HCT116 (cell line): ENCODE data around the gene RGS7. TPM values are rescaled to one million over a fixed set of nuclear protein-coding genes. Genes with fewer than 3 reads are reported as not detected.

Experiments used
- ATAC-seq: fragments of 200-7000 bp; cut with Tn5 transposase; 2 replicates; pipeline ENCODE4 v1.9.1; 2020; ENCODE audit warnings: mild to moderate bottlenecking, moderate library complexity
- BruUV-seq: library from RNA; stranded (reverse); fragments of 400-500 nt; replicated peaks from 2 replicates; lab custom pipeline; 2021; lab: Mats Ljungman, UMichigan
- CTCF ChIA-PET: fragments of 300-600 bp; sonication (Branson Sonifier 250); formaldehyde crosslinking; loops from one replicate; lab custom pipeline; 2021; ENCODE audit warnings: antibody characterized with exemption; lab: Charles Lee
- POLR2A ChIA-PET: fragments of 300-600, 350-600 bp; sonication (Branson Sonifier 250); formaldehyde crosslinking; loops from one replicate; lab custom pipeline; 2021; ENCODE audit warnings: antibody characterized with exemption; lab: Charles Lee
- RAD21 ChIA-PET, 2 experiments: fragments of 300-600 bp; sonication (Branson Sonifier 250); formaldehyde crosslinking; loops; one replicate each; lab custom pipeline; 2023; ENCODE audit warnings: low total read pairs in 2 of 2; ENCODE audit not compliant: uncharacterized antibody in 2 of 2, unreplicated experiment in 2 of 2, low non-redundant PET in 1 of 2; lab: Charles Lee
- DNase-seq: peaks from one replicate; pipeline ENCODE4 v3.0.0-alpha.2; 2010; ENCODE audit warnings: low read depth, low spot score
- H2AFZ ChIP-seq: fragments of 200-600 bp; shearing (Covaris generic), sonication (generic); 2 replicates; pipeline ENCODE4 v1.6.1; 2017; ENCODE audit warnings: low read depth, mixed run types, mixed read lengths, antibody characterized with exemption, low read length; ENCODE audit not compliant: poor library complexity, severe bottlenecking
- H3K27ac ChIP-seq: 2 replicates; pipeline ENCODE4 v1.5.1; 2012; ENCODE audit warnings: low read depth, low read length
- H3K27me3 ChIP-seq: fragments of 200-600 bp; sonication (generic); 2 replicates; pipeline ENCODE4 v1.6.1; 2016; ENCODE audit warnings: mixed run types, low read length, mixed read lengths; ENCODE audit not compliant: insufficient read depth
- H3K36me3 ChIP-seq, 2 experiments: fragments of 200-500 bp in 1 of 2; fragments of 200-600 bp in 1 of 2; sonication (Bioruptor generic) in 1 of 2; sonication (generic) in 1 of 2; 2 replicates each; pipeline versions ENCODE4 v1.5.1 to v1.6.1; 2014 to 2016; ENCODE audit warnings: low read length in 2 of 2, inconsistent platforms in 1 of 2, mixed read lengths in 1 of 2, mixed run types in 1 of 2; ENCODE audit not compliant: insufficient read depth in 2 of 2, control insufficient read depth in 1 of 2
- H3K4me1 ChIP-seq, 2 experiments: fragments of 200-600 bp in 1 of 2; sonication (generic) in 1 of 2; 2 replicates each; pipeline versions ENCODE4 v1.5.1 to v1.6.1; 2012 to 2017; ENCODE audit warnings: low read length in 2 of 2, inconsistent platforms in 1 of 2, mild to moderate bottlenecking in 1 of 2, mixed read lengths in 1 of 2, mixed run types in 1 of 2, moderate library complexity in 1 of 2; ENCODE audit not compliant: insufficient read depth in 2 of 2, control insufficient read depth in 1 of 2
- H3K4me2 ChIP-seq: fragments of 200-600 bp; sonication (generic); 2 replicates; pipeline ENCODE4 v1.6.1; 2017; ENCODE audit warnings: mixed run types, low read length, mixed read lengths
- H3K4me3 ChIP-seq, 2 experiments: fragments of 200-600 bp in 1 of 2; sonication (generic) in 1 of 2; replicated peaks in 1 of 2; 2 replicates each; pipeline ENCODE4 v1.5.1; 2011 to 2016; ENCODE audit warnings: low read length in 2 of 2, control low read depth in 1 of 2, low read depth in 1 of 2, mild to moderate bottlenecking in 1 of 2, mixed read lengths in 1 of 2, mixed run types in 1 of 2
- H3K79me2 ChIP-seq: fragments of 200-600 bp; sonication (generic); 2 replicates; pipeline ENCODE4 v1.6.1; 2017; ENCODE audit warnings: mild to moderate bottlenecking, mixed run types, low read length, moderate library complexity, mixed read lengths; ENCODE audit not compliant: insufficient read depth
- H3K9ac ChIP-seq: fragments of 200-600 bp; sonication (generic); 2 replicates; pipeline ENCODE4 v1.6.1; 2016; ENCODE audit warnings: low read length, mixed read lengths
- H3K9me2 ChIP-seq: fragments of 200-600 bp; sonication (generic), shearing (Covaris generic); 2 replicates; pipeline ENCODE4 v1.6.1; 2017; ENCODE audit warnings: mixed run types, mild to moderate bottlenecking, moderate library complexity; ENCODE audit not compliant: insufficient read depth
- H3K9me3 ChIP-seq, 2 experiments: fragments of 200-500 bp in 1 of 2; fragments of 200-600 bp in 1 of 2; sonication (Bioruptor generic) in 1 of 2; sonication (generic) in 1 of 2; 2 replicates each; pipeline ENCODE4 v1.6.1; 2014 to 2017; ENCODE audit warnings: low read length in 2 of 2, mixed read lengths in 2 of 2, inconsistent platforms in 1 of 2, low read depth in 1 of 2, mild to moderate bottlenecking in 1 of 2, mixed run types in 1 of 2, moderate library complexity in 1 of 2; ENCODE audit not compliant: control insufficient read depth in 1 of 2, insufficient read depth in 1 of 2
- H4K20me1 ChIP-seq: fragments of 200-600 bp; sonication (generic), shearing (Covaris generic); 2 replicates; pipeline ENCODE4 v1.6.1; 2017; ENCODE audit warnings: mixed run types, mild to moderate bottlenecking, moderate library complexity; ENCODE audit not compliant: insufficient read depth
- ATF3 ChIP-seq: IDR thresholded peaks from 2 replicates; pipeline ENCODE4 v1.6.1; 2012
- CEBPB ChIP-seq: IDR thresholded peaks from 2 replicates; pipeline ENCODE4 v1.6.1; 2012; ENCODE audit warnings: low read depth
- ELF1 ChIP-seq: IDR thresholded peaks from 2 replicates; pipeline ENCODE4 v1.6.1; 2012; ENCODE audit warnings: low read depth, borderline replicate concordance
- EZH2 ChIP-seq: fragments of 200-600 bp; sonication (generic); IDR thresholded peaks from 2 replicates; pipeline ENCODE4 v1.6.1; 2017; ENCODE audit warnings: antibody characterized with exemption, mixed run types
- EZH2phosphoT487 ChIP-seq: fragments of 200-600 bp; IDR thresholded peaks from 2 replicates; pipeline ENCODE4 v1.6.1; 2018; ENCODE audit warnings: antibody characterized with exemption, borderline replicate concordance
- FOSL1 ChIP-seq: IDR thresholded peaks from 2 replicates; pipeline ENCODE4 v1.6.1; 2012; ENCODE audit warnings: low read depth
- JUND ChIP-seq: IDR thresholded peaks from 2 replicates; pipeline ENCODE4 v1.6.1; 2012
- POLR2A ChIP-seq: IDR thresholded peaks from 2 replicates; pipeline ENCODE4 v1.7.0; 2011; ENCODE audit warnings: borderline replicate concordance; ENCODE audit not compliant: insufficient read depth, insufficient read length; ENCODE audit errors: extremely low read depth
- POLR2AphosphoS5 ChIP-seq: IDR thresholded peaks from 2 replicates; pipeline ENCODE4 v1.6.1; 2011; ENCODE audit warnings: mild to moderate bottlenecking, low read depth, low read length, moderate library complexity
- SIN3A ChIP-seq: IDR thresholded peaks from 2 replicates; pipeline ENCODE4 v1.6.1; 2012; ENCODE audit warnings: low read depth
- SRF ChIP-seq: IDR thresholded peaks from 2 replicates; pipeline ENCODE4 v1.6.1; 2012; ENCODE audit warnings: low read depth
- YY1 ChIP-seq: IDR thresholded peaks from 2 replicates; pipeline ENCODE4 v1.6.1; 2011; ENCODE audit warnings: low read length, low read depth, moderate library complexity, mild to moderate bottlenecking; ENCODE audit not compliant: insufficient replicate concordance; ENCODE audit errors: extremely low read depth
- ZBTB33 ChIP-seq: IDR thresholded peaks from 2 replicates; pipeline ENCODE4 v1.6.1; 2011; ENCODE audit warnings: mild to moderate bottlenecking, low read length, moderate library complexity; ENCODE audit not compliant: insufficient replicate concordance; ENCODE audit errors: extremely low read depth
- ZFX ChIP-seq: fragments of 450-650 bp; IDR thresholded peaks from 2 replicates; pipeline ENCODE4 v1.6.1; 2017
- intact Hi-C: fragments of 100-400 bp; cut with micrococcal nuclease; formaldehyde crosslinking; loops from 2 replicates; pipeline ENCODE4 v1.10.0; 2022
- total RNA-seq: library from RNA; stranded (reverse); gene quantifications from one replicate; pipeline ENCODE4 v1.2.1, GENCODE V29; 2021; ENCODE audit not compliant: unreplicated experiment

The RGS7 gene
- total RNA-seq, 1 experiment from 2014 or later: not detected

GRCh38 chr1:241063276-241063675 lies 293.7 kb downstream of the RGS7 start:
- Histone ChIP-seq H3K9ac (no peak overlapping the region), H4K20me1 (no peaks in the 10 kb centered on the region), H3K4me1 (no peaks in the 10 kb centered on the region), H3K9me2 (no peaks in the 10 kb centered on the region), H2AFZ (no peak overlapping the region), H3K4me2 (no peak overlapping the region), H3K27me3 (no peaks in the 10 kb centered on the region), H3K4me3 (no peak overlapping the region), H3K79me2 (no peaks in the 10 kb centered on the region), H3K36me3 (no peaks in the 10 kb centered on the region), H3K9me3 (peaks cover 5 to 12% of the 10 kb centered on the region in 2 experiments; a peak in 2 of 4 replicates), H3K27ac (no peak overlapping the region)
- ChIA-PET POLR2A (no interaction called here), CTCF (no interaction called here), RAD21 (no interaction called here)
- no TSS peak for BruUV-seq
- DNase-seq: no peak
- intact Hi-C loops: no loop called here
- TF ChIP-seq FOSL1 (no peak), ZFX (no peak), EZH2phosphoT487 (no peak), CEBPB (no peak), SRF (no peak), JUND (no peak), ELF1 (no peak), EZH2 (no peak), SIN3A (no peak)
- ATAC-seq: no peak

GRCh38 chr1:241061062-241061461 lies 295.9 kb downstream of the RGS7 start:
- RAD21 ChIA-PET: no interaction called here
- no peak for ATAC-seq
- Histone ChIP-seq H3K79me2 (no peaks in the 10 kb centered on the region), H3K27me3 (no peaks in the 10 kb centered on the region), H3K27ac (no peak overlapping the region), H3K4me3 (no peak overlapping the region), H3K9ac (no peak overlapping the region), H3K9me3 (peaks cover 7 to 12% of the 10 kb centered on the region in 2 experiments; a peak in 2 of 4 replicates), H2AFZ (no peak overlapping the region), H3K4me1 (no peaks in the 10 kb centered on the region), H3K36me3 (no peaks in the 10 kb centered on the region), H3K4me2 (no peak overlapping the region), H4K20me1 (no peaks in the 10 kb centered on the region), H3K9me2 (no peaks in the 10 kb centered on the region)
- CTCF ChIA-PET: no interaction called here
- TF ChIP-seq POLR2AphosphoS5 (no peak), EZH2phosphoT487 (no peak), YY1 (no peak), ZBTB33 (no peak), CEBPB (no peak), ATF3 (no peak), POLR2A (no peak), EZH2 (no peak)
- no TSS peak for BruUV-seq
- intact Hi-C loops: no loop called here
- no peak for DNase-seq
- POLR2A ChIA-PET: no interaction called here
